ENCODE data around the gene OR6B3.

The OR6B3 gene

GRCh38 chr2:240053173-240054155, at the start of gene OR6B3:
TSS of gene OR6B3 (minus strand) at chr2:240053521.
- no peak for DNase-seq (ENCODE audit: low spot score)

GRCh38 chr2:240098349-240098748, 45.0 kb upstream of the OR6B3 start:
- DNase-seq (ENCODE audit: low spot score): no peak

- DNase-seq (ENCODE audit: low spot score): no peak
Observed at GRCh38 chr2:240095556-240096523, 42.5 kb upstream of the OR6B3 start.

- DNase-seq (ENCODE audit: low spot score): no peak
Observed at GRCh38 chr2:240089306-240089705, 36.0 kb upstream of the OR6B3 start.

- no peak for DNase-seq (ENCODE audit: low spot score)
Observed at GRCh38 chr2:240086563-240086962, 33.2 kb upstream of the OR6B3 start.

GRCh38 chr2:240078631-240079030, 25.3 kb upstream of the OR6B3 start:
- no peak for DNase-seq (ENCODE audit: low spot score)

- DNase-seq (ENCODE audit: low spot score): no peak
Observed at GRCh38 chr2:240077442-240077841, 24.1 kb upstream of the OR6B3 start.

GRCh38 chr2:240074545-240074944, 21.2 kb upstream of the OR6B3 start:
- no peak for DNase-seq (ENCODE audit: low spot score)

GRCh38 chr2:240070907-240071306, 17.6 kb upstream of the OR6B3 start:
- no peak for DNase-seq (ENCODE audit: low spot score)

- no peak for DNase-seq (ENCODE audit: low spot score)
Observed at GRCh38 chr2:240069829-240070228, 16.5 kb upstream of the OR6B3 start.

- no peak for DNase-seq (ENCODE audit: low spot score)
Observed at GRCh38 chr2:240068193-240068592, 14.9 kb upstream of the OR6B3 start.

- DNase-seq (ENCODE audit: low spot score): no peak
Observed at GRCh38 chr2:240066489-240066888, 13.2 kb upstream of the OR6B3 start.

GRCh38 chr2:240064898-240065297, 11.6 kb upstream of the OR6B3 start:
- no peak for DNase-seq (ENCODE audit: low spot score)

GRCh38 chr2:240060977-240061591, 7.8 kb upstream of the OR6B3 start:
- peak; percentile 53 for DNase-seq (ENCODE audit: low spot score)

- no peak for DNase-seq (ENCODE audit: low spot score)
Observed at GRCh38 chr2:240056678-240057077, 3.4 kb upstream of the OR6B3 start.

- DNase-seq (ENCODE audit: low spot score): no peak
Observed at GRCh38 chr2:240055177-240055917, 2.0 kb upstream of the OR6B3 start.

GRCh38 chr2:240052524-240052923, 797 bp downstream of the OR6B3 start:
- DNase-seq (ENCODE audit: low spot score): no peak

GRCh38 chr2:240051697-240052096, 1.6 kb downstream of the OR6B3 start:
- no peak for DNase-seq (ENCODE audit: low spot score)

GRCh38 chr2:240050278-240050677, 3.0 kb downstream of the OR6B3 start:
- DNase-seq (ENCODE audit: low spot score): no peak

GRCh38 chr2:240048237-240048636, 5.1 kb downstream of the OR6B3 start:
- DNase-seq (ENCODE audit: low spot score): no peak

- no peak for DNase-seq (ENCODE audit: low spot score)
Observed at GRCh38 chr2:240045098-240045497, 8.2 kb downstream of the OR6B3 start.

Data from CD4-positive, alpha-beta T cell treated with Interleukin-15 for 4 hours (primary cell).